ENCODE data around the gene RNF2.

DNA sequence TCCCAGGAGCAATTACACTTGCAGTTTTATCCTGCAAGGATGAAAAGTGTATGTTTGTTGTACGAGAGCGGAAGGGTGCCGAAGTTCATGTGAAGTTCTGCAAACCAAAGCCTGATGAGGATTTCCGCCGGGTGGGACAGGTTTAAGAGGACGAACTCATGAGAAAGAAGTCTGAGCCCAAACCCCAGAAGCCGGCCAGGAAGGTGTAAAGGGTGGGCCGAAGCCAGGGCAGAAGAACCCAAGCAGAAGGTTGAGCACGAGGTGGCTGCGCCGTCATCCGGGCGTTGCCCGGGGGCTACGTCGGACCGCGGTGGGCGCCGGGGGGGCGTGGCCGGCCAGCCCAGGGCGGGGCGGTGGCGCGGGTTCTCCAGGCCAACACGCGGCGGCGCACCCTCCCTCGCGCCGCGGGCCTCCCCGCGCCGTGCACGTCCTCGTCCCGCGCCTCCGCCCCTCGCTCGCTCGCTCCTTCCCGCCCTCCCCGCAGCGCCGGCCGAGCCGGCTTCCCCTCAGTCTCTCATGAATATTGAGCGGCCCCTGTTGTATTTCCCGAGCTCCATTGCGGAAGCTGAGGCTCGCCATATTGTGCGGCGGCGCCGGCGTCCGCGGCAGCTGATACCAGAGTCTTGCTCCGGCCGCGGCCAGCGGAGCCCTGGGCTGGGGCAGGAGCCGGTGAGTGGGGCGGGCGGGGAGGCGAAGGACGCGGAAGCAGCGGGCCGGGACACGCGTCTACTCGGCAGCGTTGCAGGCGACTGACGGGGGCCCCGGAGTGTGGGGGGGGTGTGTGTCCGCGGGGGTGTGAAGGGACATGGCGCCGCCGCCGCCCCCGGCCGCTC lies at the start of gene RNF2:
- TF ChIP-seq, protein P1, sequence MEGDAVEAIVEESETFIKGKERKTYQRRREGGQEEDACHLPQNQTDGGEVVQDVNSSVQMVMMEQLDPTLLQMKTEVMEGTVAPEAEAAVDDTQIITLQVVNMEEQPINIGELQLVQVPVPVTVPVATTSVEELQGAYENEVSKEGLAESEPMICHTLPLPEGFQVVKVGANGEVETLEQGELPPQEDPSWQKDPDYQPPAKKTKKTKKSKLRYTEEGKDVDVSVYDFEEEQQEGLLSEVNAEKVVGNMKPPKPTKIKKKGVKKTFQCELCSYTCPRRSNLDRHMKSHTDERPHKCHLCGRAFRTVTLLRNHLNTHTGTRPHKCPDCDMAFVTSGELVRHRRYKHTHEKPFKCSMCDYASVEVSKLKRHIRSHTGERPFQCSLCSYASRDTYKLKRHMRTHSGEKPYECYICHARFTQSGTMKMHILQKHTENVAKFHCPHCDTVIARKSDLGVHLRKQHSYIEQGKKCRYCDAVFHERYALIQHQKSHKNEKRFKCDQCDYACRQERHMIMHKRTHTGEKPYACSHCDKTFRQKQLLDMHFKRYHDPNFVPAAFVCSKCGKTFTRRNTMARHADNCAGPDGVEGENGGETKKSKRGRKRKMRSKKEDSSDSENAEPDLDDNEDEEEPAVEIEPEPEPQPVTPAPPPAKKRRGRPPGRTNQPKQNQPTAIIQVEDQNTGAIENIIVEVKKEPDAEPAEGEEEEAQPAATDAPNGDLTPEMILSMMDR (optimal IDR thresholded peaks at IDR 0.05 in 1 of 3, IDR thresholded peaks at IDR 0.05 in 1 of 3, conservative IDR thresholded peaks at IDR 0.05 in 1 of 3; ENCODE audit: extremely low read depth in 1 of 3, insufficient read depth in 2 of 3, low read length in 3 of 3), result peak in 1 of 3 experiments; percentile 43
- no peak for TF ChIP-seq EZH2 (IDR thresholded peaks at IDR 0.05; ENCODE audit: low read length)

All from keratinocyte (primary cell).